MG63 (cell line): ENCODE data around the gene TAC4. TPM values are rescaled to one million over a fixed set of nuclear protein-coding genes. Genes with fewer than 3 reads are reported as not detected.
A peak's percentile ranks its signal among the peaks of the same experiment; 100 is the strongest.

Experiments used
- DNase-seq: peaks from one replicate; pipeline ENCODE4 v3.0.0-alpha.2; 2020
- H3K27me3 ChIP-seq: fragments of 250-450 bp; sonication (Bioruptor Pico); 2 replicates; pipeline ENCODE4 v1.5.1; 2020; ENCODE audit warnings: mild to moderate bottlenecking, moderate library complexity
- H3K36me3 ChIP-seq: fragments of 250-450 bp; sonication (Bioruptor Pico); 2 replicates; pipeline ENCODE4 v1.5.1; 2020; ENCODE audit warnings: mild to moderate bottlenecking, moderate library complexity
- H3K4me3 ChIP-seq: fragments of 250-450 bp; sonication (Bioruptor Pico); 2 replicates; pipeline ENCODE4 v1.5.1; 2020; ENCODE audit warnings: mild to moderate bottlenecking, moderate library complexity
- H3K9me3 ChIP-seq: fragments of 250-450 bp; sonication (Bioruptor Pico); 2 replicates; pipeline ENCODE4 v1.5.1; 2020; ENCODE audit warnings: mild to moderate bottlenecking, moderate library complexity
- total RNA-seq: library from RNA; depleted of rRNA; stranded (reverse); fragments of >200 nt; shearing (Covaris generic); gene quantifications from 2 replicates; pipeline ENCODE4 v1.2.3, GENCODE V29; 2014; ENCODE audit warnings: low replicate concordance; rRNA removed

The TAC4 gene
- not detected in 2 replicates for total RNA-seq

- Histone ChIP-seq H3K27me3 (no peaks in the 10 kb centered on the region), H3K36me3 (no peaks in the 10 kb centered on the region; the same call in 1 of the 2 replicates)
- no peak for DNase-seq
These were observed at the start of gene TAC4 for GRCh38 chr17:49848019-49848473. TAC4 (minus strand) TSS chr17:49848069; CDS start chr17:49848017, 52 bp downstream.

GRCh38 chr17:49896860-49897259 is 49.0 kb upstream of the TAC4 start:
- H3K27me3 ChIP-seq: peaks cover 6% of the 10 kb centered on the region
- no peak for DNase-seq

More at GRCh38 chr17:49848019-49848473, at the start of gene TAC4:
- Histone ChIP-seq H3K9me3 (no peaks in the 10 kb centered on the region), H3K4me3 (no peak within 1 kb of the TSS)

GRCh38 chr17:49896222-49896621 is 48.4 kb upstream of the TAC4 start:
- Histone ChIP-seq H3K36me3 (no peaks in the 10 kb centered on the region), H3K27me3 (peaks cover 6% of the 10 kb centered on the region), H3K9me3 (no peaks in the 10 kb centered on the region), H3K4me3 (no peak overlapping the region)
- no peak for DNase-seq

More at GRCh38 chr17:49896860-49897259, 49.0 kb upstream of the TAC4 start:
- Histone ChIP-seq H3K9me3 (no peaks in the 10 kb centered on the region), H3K4me3 (no peak overlapping the region), H3K36me3 (no peaks in the 10 kb centered on the region)

GRCh38 chr17:49895812-49896211 is 47.9 kb upstream of the TAC4 start:
- Histone ChIP-seq H3K9me3 (no peaks in the 10 kb centered on the region), H3K36me3 (no peaks in the 10 kb centered on the region), H3K4me3 (no peak overlapping the region), H3K27me3 (peaks cover 6% of the 10 kb centered on the region)
- DNase-seq: no peak

- Histone ChIP-seq H3K4me3 (no peak overlapping the region), H3K27me3 (peaks cover 6% of the 10 kb centered on the region), H3K36me3 (no peaks in the 10 kb centered on the region), H3K9me3 (no peaks in the 10 kb centered on the region)
- DNase-seq: no peak
These were observed 46.9 kb upstream of the TAC4 start for GRCh38 chr17:49894761-49895160.

GRCh38 chr17:49891694-49892389 is 44.0 kb upstream of the TAC4 start:
- no peaks in the 10 kb centered on the region for H3K36me3 ChIP-seq
- peaks cover 6% of the 10 kb centered on the region for H3K27me3 ChIP-seq
- no peak for DNase-seq
- H3K4me3 ChIP-seq: no peak overlapping the region
- H3K9me3 ChIP-seq: no peaks in the 10 kb centered on the region

- Histone ChIP-seq H3K9me3 (no peaks in the 10 kb centered on the region), H3K27me3 (peaks cover 6% of the 10 kb centered on the region)
These were observed 43.4 kb upstream of the TAC4 start for GRCh38 chr17:49891271-49891670.

GRCh38 chr17:49890852-49891251 is 43.0 kb upstream of the TAC4 start:
- no peaks in the 10 kb centered on the region for H3K9me3 ChIP-seq
- peaks cover 6% of the 10 kb centered on the region for H3K27me3 ChIP-seq
- no peak for DNase-seq
- no peak overlapping the region for H3K4me3 ChIP-seq
- no peaks in the 10 kb centered on the region for H3K36me3 ChIP-seq

More at GRCh38 chr17:49891271-49891670, 43.4 kb upstream of the TAC4 start:
- no peaks in the 10 kb centered on the region for H3K36me3 ChIP-seq
- no peak for DNase-seq
- no peak overlapping the region for H3K4me3 ChIP-seq

- H3K4me3 ChIP-seq: no peak overlapping the region
- no peaks in the 10 kb centered on the region for H3K9me3 ChIP-seq
- H3K27me3 ChIP-seq: peaks cover 6% of the 10 kb centered on the region; the same call in 1 of the 2 replicates
- DNase-seq: no peak
- no peaks in the 10 kb centered on the region for H3K36me3 ChIP-seq
These were observed 42.4 kb upstream of the TAC4 start for GRCh38 chr17:49890077-49890821.

GRCh38 chr17:49889500-49889899 is 41.6 kb upstream of the TAC4 start:
- no peak for DNase-seq
- Histone ChIP-seq H3K27me3 (peaks cover 6% of the 10 kb centered on the region; the same call in 1 of the 2 replicates), H3K36me3 (no peaks in the 10 kb centered on the region), H3K9me3 (no peaks in the 10 kb centered on the region), H3K4me3 (no peak overlapping the region)

GRCh38 chr17:49887744-49888360 is 40.0 kb upstream of the TAC4 start:
- Histone ChIP-seq H3K27me3 (peaks cover under 1% of the 10 kb centered on the region; the same call in 1 of the 2 replicates), H3K4me3 (no peak overlapping the region), H3K9me3 (no peaks in the 10 kb centered on the region), H3K36me3 (no peaks in the 10 kb centered on the region)
- DNase-seq: no peak

GRCh38 chr17:49887086-49887743 is 39.3 kb upstream of the TAC4 start:
- H3K27me3 ChIP-seq: peaks cover 2% of the 10 kb centered on the region; the same call in 1 of the 2 replicates
- no peaks in the 10 kb centered on the region for H3K36me3 ChIP-seq
- H3K9me3 ChIP-seq: no peaks in the 10 kb centered on the region
- DNase-seq: no peak
- no peak overlapping the region for H3K4me3 ChIP-seq

GRCh38 chr17:49886036-49886435 is 38.2 kb upstream of the TAC4 start:
- no peak for DNase-seq
- Histone ChIP-seq H3K27me3 (peaks cover 2% of the 10 kb centered on the region), H3K36me3 (no peaks in the 10 kb centered on the region), H3K4me3 (no peak overlapping the region), H3K9me3 (no peaks in the 10 kb centered on the region)

GRCh38 chr17:49882434-49882833 is 34.6 kb upstream of the TAC4 start:
- Histone ChIP-seq H3K36me3 (no peaks in the 10 kb centered on the region), H3K9me3 (no peaks in the 10 kb centered on the region), H3K4me3 (no peak overlapping the region), H3K27me3 (peaks cover 2% of the 10 kb centered on the region)
- DNase-seq: no peak

GRCh38 chr17:49881054-49881402 is 33.2 kb upstream of the TAC4 start:
- Histone ChIP-seq H3K4me3 (no peak overlapping the region), H3K9me3 (no peaks in the 10 kb centered on the region), H3K36me3 (no peaks in the 10 kb centered on the region), H3K27me3 (peaks cover 2% of the 10 kb centered on the region)
- no peak for DNase-seq

GRCh38 chr17:49880291-49881053 is 32.6 kb upstream of the TAC4 start:
- Histone ChIP-seq H3K4me3 (no peak overlapping the region), H3K9me3 (no peaks in the 10 kb centered on the region), H3K27me3 (peaks cover 2% of the 10 kb centered on the region), H3K36me3 (no peaks in the 10 kb centered on the region)
- peak; percentile 81 for DNase-seq
